GM12878 (cell line): ENCODE results near the gene AKT3. TPM values are rescaled to one million over a fixed set of nuclear protein-coding genes. Genes with fewer than 3 reads are reported as not detected.
"Not testable (repeated sequence)": the region's sequence is repeated elsewhere in the genome, so short reads cannot be mapped to it uniquely, and the experiment has no call there.

Source experiments
- ATAC-seq: fragments of 200-7000 bp; cut with Tn5 transposase; 3 replicates; pipeline ENCODE4 v1.9.1; 2020; ENCODE audit warnings: mild to moderate bottlenecking, moderate library complexity
- BruUV-seq: library from RNA; stranded (reverse); fragments of 400-500 nt; replicated peaks from 2 replicates; lab custom pipeline; 2021; lab: Mats Ljungman, UMichigan
- CTCF ChIA-PET: fragments of 300-600 bp; sonication (Branson Sonifier 250); formaldehyde crosslinking; extraction: SDS; loops from one replicate; lab custom pipeline; 2021; ENCODE audit warnings: inconsistent platforms; lab: Yijun Ruan, JAX
- POLR2A ChIA-PET: fragments of 350-600 bp; formaldehyde crosslinking; extraction: SDS; loops from one replicate; lab custom pipeline; 2021; ENCODE audit warnings: inconsistent platforms; lab: Charles Lee
- RAD21 ChIA-PET: fragments of 300-600 bp; sonication (Branson Sonifier 250); formaldehyde crosslinking; loops from one replicate; lab custom pipeline; 2023; ENCODE audit warnings: antibody characterized with exemption; ENCODE audit not compliant: unreplicated experiment; lab: Charles Lee
- SMC1A ChIA-PET: fragments of 300-600 bp; sonication (Branson Sonifier 250); formaldehyde crosslinking; loops from one replicate; lab custom pipeline; 2023; ENCODE audit not compliant: unreplicated experiment, uncharacterized antibody; lab: Charles Lee
- DNase-seq: peaks from one replicate; pipeline ENCODE4 v3.0.0-alpha.2; 2011; ENCODE audit warnings: low read depth, low spot score
- FAIRE-seq: peaks from 3 replicates; lab custom pipeline; 2011; peaks lifted over from hg19 to GRCh38; lab: Jason Lieb, UNC
- H2AFZ ChIP-seq: 2 replicates; pipeline ENCODE4 v1.6.0; 2011; ENCODE audit warnings: low read depth, low read length, control low read depth; ENCODE audit not compliant: control insufficient read depth
- H3K27ac ChIP-seq: 2 replicates; pipeline ENCODE4 v1.5.1; 2011; ENCODE audit warnings: control low read depth; ENCODE audit not compliant: control insufficient read depth, insufficient read depth
- H3K27me3 ChIP-seq, 2 experiments: replicated peaks in 1 of 2; 2 replicates each; pipeline versions ENCODE4 v1.6.0 to v1.6.1; 2011; ENCODE audit warnings: low read length in 1 of 2; ENCODE audit not compliant: control insufficient read depth in 2 of 2, insufficient read depth in 2 of 2
- H3K36me3 ChIP-seq, 2 experiments: 2 replicates each; pipeline ENCODE4 v1.5.1; 2011; ENCODE audit warnings: low read length in 1 of 2; ENCODE audit not compliant: control insufficient read depth in 2 of 2, insufficient read depth in 2 of 2
- H3K4me1 ChIP-seq: 2 replicates; pipeline ENCODE4 v1.6.1; 2011; ENCODE audit warnings: mild to moderate bottlenecking, low read length, moderate library complexity, mixed read lengths; ENCODE audit not compliant: control insufficient read depth, insufficient read depth
- H3K4me2 ChIP-seq: 2 replicates; pipeline ENCODE4 v1.6.0; 2011; ENCODE audit warnings: control low read depth; ENCODE audit not compliant: control insufficient read depth, insufficient read depth
- H3K4me3 ChIP-seq: fragments of 200-600 bp; sonication (generic); 2 replicates; pipeline ENCODE4 v1.5.1; 2016
- H3K79me2 ChIP-seq: 2 replicates; pipeline ENCODE4 v1.6.0; 2011; ENCODE audit warnings: low read length; ENCODE audit not compliant: control insufficient read depth, insufficient read depth
- H3K9ac ChIP-seq: 2 replicates; pipeline ENCODE4 v1.8.0; 2011; ENCODE audit warnings: low read length, control low read depth, mixed read lengths; ENCODE audit not compliant: control insufficient read depth, insufficient read depth
- H3K9me3 ChIP-seq: replicated peaks from 3 replicates; pipeline ENCODE4 v1.5.1; 2011; ENCODE audit warnings: mild to moderate bottlenecking, low read length; ENCODE audit not compliant: control insufficient read depth, insufficient read depth
- H4K20me1 ChIP-seq: 2 replicates; pipeline ENCODE4 v1.6.0; 2011; ENCODE audit not compliant: control insufficient read depth, insufficient read depth
- CREB1 ChIP-seq: IDR thresholded peaks from 2 replicates; pipeline ENCODE4 v1.6.1; 2012; ENCODE audit warnings: low read depth, mild to moderate bottlenecking, inconsistent platforms
- FOXK2 ChIP-seq: fragments of 450-650 bp; IDR thresholded peaks from 2 replicates; pipeline ENCODE4 v1.6.1; 2017; ENCODE audit warnings: mild to moderate bottlenecking, moderate library complexity
- IKZF1 ChIP-seq: fragments of 450-650 bp; conservative IDR thresholded peaks from 2 replicates; pipeline ENCODE4 v1.6.1; 2017; ENCODE audit warnings: antibody characterized with exemption, mild to moderate bottlenecking
- NFYA ChIP-seq: IDR thresholded peaks from 2 replicates; pipeline ENCODE4 v1.6.1; 2011; ENCODE audit warnings: low read depth, mild to moderate bottlenecking, low read length, improper control_type of control experiment, borderline replicate concordance
- NRF1 ChIP-seq: conservative IDR thresholded peaks from 2 replicates; pipeline ENCODE4 v1.6.1; 2011; ENCODE audit warnings: mild to moderate bottlenecking, low read depth, low read length, improper control_type of control experiment
- POLR2AphosphoS5 ChIP-seq: IDR thresholded peaks from 2 replicates; pipeline ENCODE4 v1.6.1; 2011; ENCODE audit warnings: mild to moderate bottlenecking, low read length, inconsistent platforms
- SIX5 ChIP-seq: IDR thresholded peaks from 2 replicates; pipeline ENCODE4 v1.6.1; 2011; ENCODE audit warnings: mild to moderate bottlenecking, low read depth, low read length, moderate library complexity; ENCODE audit not compliant: severe bottlenecking
- STAT1 ChIP-seq: fragments of 450-650 bp; conservative IDR thresholded peaks from 2 replicates; pipeline ENCODE4 v1.6.1; 2014; ENCODE audit warnings: antibody characterized with exemption, mild to moderate bottlenecking
- ZNF24 ChIP-seq: fragments of 450-650 bp; IDR thresholded peaks from 2 replicates; pipeline ENCODE4 v1.6.1; 2017; ENCODE audit warnings: antibody characterized with exemption, mild to moderate bottlenecking
- WGBS: methylation state at CpG from one replicate; pipeline ENCODE4 v1.1.6; 2016; ENCODE audit warnings: low lambda C conversion rate; ENCODE audit not compliant: insufficient replicate concordance, insufficient coverage; ENCODE audit errors: missing lambda C conversion rate; 5-methylcytosine and 5-hydroxymethylcytosine counted together
- in situ Hi-C: fragments of 300-500 bp; cut with MboI; formaldehyde crosslinking; loops from 9 replicates; pipeline ENCODE4 v1.14.3; 2018; ENCODE audit warnings: mixed read lengths
- intact Hi-C: fragments of 100-400 bp; cut with micrococcal nuclease; formaldehyde crosslinking; loops from one replicate; pipeline ENCODE4 v1.14.2; 2022; ENCODE audit not compliant: unreplicated experiment
- polyA plus RNA-seq, 11 experiments: library from polyadenylated mRNA; depleted of rRNA in 4 of 11; unstranded in 6 of 11; stranded (reverse) in 5 of 11; fragments of >200 nt; fragmentation: Nextera tagmentation in 4 of 11; fragmentation: Illumina TruSeq in 1 of 11; extraction: Ambion mirVana in 4 of 11; extraction: Trizol in 1 of 11; gene quantifications; 1 replicate in 1 of 11; 2 replicates in 10 of 11; pipeline versions ENCODE4 v1.2.1 to v1.2.3, GENCODE V29; 2011 to 2016; ENCODE audit warnings: inconsistent platforms in 2 of 11, missing spikeins in 2 of 11, low read depth in 1 of 11
- total RNA-seq, 4 experiments: library from RNA; depleted of rRNA in 3 of 4; stranded (reverse); fragments of >200 nt in 3 of 4; fragmentation: Illumina TruSeq in 1 of 4; extraction: Trizol in 1 of 4; gene quantifications; 2 replicates each; pipeline versions ENCODE4 v1.2.1 to v1.2.3, GENCODE V29; 2013 to 2021
- TF ChIP-seq, protein P1 (sequence below): IDR thresholded peaks from 2 replicates; pipeline ENCODE4 v1.6.1; 2012; ENCODE audit warnings: low read depth, low read length, improper control_type of control experiment

AKT3 gene
- total and polyA plus RNA-seq, 10 of the 15 experiments (the other 5 are each of a cell fraction or from before 2014, with no cell fraction given): 0.03 to 0.56 (median 0.19) TPM

- TF ChIP-seq NRF1: no peak
- TF ChIP-seq, protein P1, sequence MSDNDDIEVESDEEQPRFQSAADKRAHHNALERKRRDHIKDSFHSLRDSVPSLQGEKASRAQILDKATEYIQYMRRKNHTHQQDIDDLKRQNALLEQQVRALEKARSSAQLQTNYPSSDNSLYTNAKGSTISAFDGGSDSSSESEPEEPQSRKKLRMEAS: no peak
- TF ChIP-seq FOXK2: no peak
- TF ChIP-seq POLR2AphosphoS5: no peak
- TF ChIP-seq SIX5: no peak
- no peak for TF ChIP-seq STAT1
- no peak for TF ChIP-seq NFYA
- no peak for TF ChIP-seq ZNF24
- TF ChIP-seq CREB1: no peak
- no peak for TF ChIP-seq IKZF1
Measured at GRCh38 chr1:243783714-243784113, 66.3 kb downstream of the AKT3 start (continued).

- H4K20me1 ChIP-seq, H3K27ac ChIP-seq, FAIRE-seq, H2AFZ ChIP-seq, POLR2A ChIA-PET, H3K9ac ChIP-seq, intact Hi-C loops, H3K4me3 ChIP-seq, DNase-seq, H3K9me3 ChIP-seq, in situ Hi-C loops, ATAC-seq, SMC1A ChIA-PET, H3K4me1 ChIP-seq, H3K79me2 ChIP-seq, RAD21 ChIA-PET, H3K36me3 ChIP-seq, BruUV-seq, CTCF ChIA-PET, H3K27me3 ChIP-seq, H3K4me2 ChIP-seq: not testable (repeated sequence)
- WGBS: 84% methylated on average over 4 of the region's 4 CpGs
Measured at GRCh38 chr1:243772361-243773050, 77.5 kb downstream of the AKT3 start.
